GM18517 (cell line): ENCODE measurements around the gene PIGL.
A peak's percentile ranks its signal among the peaks of the same experiment; 100 is the strongest.
"Not testable (repeated sequence)": the region's sequence is repeated elsewhere in the genome, so short reads cannot be mapped to it uniquely, and the experiment has no call there.

ENCODE experiments used
- ATAC-seq: cut with Tn5 transposase; IDR thresholded peaks from one replicate; pipeline ENCODE4 v1.9.1; 2021; ENCODE audit warnings: mild to moderate bottlenecking, moderate library complexity; ENCODE audit not compliant: unreplicated experiment

The PIGL gene

DNA sequence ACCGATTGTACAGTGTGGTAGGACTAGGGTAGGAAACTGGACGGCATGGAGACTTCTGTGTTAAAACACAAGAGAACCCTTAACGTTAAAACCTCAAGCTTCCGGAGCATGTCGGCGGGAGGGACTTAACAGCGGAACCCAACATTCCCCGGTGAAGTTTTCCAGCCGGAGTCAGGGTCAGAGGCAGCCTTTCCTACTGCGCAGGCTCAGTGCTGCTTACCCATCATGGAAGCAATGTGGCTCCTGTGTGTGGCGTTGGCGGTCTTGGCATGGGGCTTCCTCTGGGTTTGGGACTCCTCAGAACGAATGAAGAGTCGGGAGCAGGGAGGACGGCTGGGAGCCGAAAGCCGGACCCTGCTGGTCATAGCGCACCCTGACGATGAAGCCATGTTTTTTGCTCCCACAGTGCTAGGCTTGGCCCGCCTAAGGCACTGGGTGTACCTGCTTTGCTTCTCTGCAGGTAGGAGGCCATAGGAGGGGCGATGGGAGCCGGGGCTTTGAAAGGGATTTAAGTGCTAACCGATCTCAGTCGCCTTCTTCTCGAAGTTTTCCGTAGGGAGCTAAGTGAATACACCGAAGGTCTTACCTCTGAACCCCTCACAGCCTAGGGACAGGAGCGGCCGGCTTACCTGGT is at the start of gene PIGL:
TSS of gene PIGL (plus strand) at position 209 of the 634 bp plus-strand sequence. CDS start at position 226, 17 bp downstream.
- ATAC-seq, result no peak

DNA sequence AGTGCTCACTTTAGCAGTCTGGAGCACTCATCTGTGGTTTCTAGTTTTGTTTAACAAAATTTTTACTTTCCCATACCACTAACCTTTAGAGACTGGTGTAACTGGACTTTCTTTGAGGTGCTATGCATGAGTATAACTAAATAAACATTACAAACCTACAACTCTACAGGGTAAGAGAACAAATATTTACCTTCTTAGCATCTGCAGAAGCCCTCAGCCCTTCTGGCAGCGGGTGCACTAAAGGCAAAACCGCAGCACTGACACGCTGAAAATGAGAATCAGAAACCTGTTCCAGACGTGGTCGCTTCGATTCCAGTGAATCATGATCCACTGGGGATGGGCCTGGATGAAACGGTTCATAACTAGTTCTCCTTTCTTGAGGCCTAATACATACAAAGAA is 45.4 kb upstream of the PIGL start:
- no peak for ATAC-seq

DNA sequence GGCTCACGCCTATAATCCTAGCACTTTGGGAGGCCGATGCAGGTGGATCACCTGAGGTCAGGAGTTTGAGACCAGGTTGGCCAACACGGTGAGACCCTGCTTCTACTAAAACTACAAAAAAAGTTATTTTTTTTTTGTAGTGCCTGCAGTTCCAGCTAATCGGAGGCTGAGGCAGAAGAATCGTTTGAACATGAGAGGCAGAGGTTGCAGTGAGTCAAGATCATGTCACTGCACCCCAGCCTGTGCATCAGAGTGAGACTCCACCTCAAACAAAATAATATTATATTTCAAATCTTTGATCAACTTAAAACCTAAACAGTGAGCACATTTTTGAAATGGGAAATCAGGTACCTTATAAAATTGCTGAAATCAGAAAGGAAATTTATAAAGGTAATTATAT is 38.2 kb upstream of the PIGL start:
- no peak for ATAC-seq

DNA sequence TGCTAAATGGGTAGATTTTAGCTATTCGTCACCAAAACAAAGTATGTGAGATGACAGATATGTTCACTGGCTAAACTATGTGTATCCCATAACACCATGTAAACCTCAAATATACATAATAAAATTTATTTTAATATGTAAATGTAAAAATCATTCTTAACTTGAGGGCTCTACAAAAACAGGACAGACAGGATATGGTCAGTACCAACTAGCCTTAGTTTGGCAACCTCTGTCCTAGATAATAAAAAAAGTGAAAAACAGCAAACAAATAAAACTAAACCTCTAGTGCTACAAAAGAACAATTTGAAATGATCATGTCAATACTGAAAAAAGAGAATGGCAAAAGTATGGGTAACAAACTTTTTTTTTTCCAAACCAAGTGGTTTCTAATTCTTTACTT is 35.4 kb upstream of the PIGL start:
- no peak for ATAC-seq

DNA sequence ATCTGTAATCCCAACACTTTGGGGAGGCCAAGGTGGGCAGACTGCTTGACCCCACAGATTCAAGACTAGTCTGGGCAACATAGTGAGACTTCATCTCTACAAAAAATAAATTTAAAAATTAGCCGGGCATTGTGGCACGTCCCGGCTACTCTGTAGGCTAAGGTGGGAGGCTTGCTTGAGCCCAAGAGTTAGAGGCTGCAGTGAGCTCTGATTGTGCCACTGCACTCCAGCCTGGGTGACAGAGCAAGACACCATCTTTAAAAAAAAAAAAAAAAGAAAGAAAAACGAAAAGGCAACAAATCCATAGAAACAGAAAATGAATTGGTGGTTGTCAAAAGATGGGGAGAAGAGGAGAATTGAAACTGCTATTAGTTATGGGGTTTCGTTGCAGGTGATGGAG is 29.4 kb upstream of the PIGL start:
- no peak for ATAC-seq

DNA sequence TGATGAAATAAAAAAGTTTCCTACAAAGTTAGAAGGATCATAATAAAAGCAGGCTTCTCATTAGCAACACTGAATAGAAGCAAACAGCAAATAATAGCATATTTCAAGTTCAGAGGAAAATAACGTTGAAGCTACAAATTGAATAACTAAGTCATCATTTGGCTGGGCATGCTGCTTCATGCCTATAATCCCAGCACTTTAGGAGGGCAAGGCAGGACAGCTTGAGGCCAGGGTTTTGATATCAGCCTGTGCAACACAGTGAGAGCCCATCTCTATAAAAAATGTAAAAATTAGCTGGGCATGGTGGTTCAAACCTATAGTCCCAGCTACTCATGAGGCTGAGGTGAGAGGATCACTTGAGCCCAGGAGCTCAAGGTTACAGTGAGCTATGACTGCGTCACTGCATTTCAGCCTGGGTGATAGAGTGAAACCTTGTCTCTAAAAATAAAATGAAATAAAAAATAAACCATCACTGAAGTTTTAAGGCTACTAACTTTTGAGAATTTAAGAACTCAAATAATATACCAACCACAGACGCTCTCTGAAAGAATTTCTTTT is 27.1 kb upstream of the PIGL start:
- ATAC-seq, result no peak

DNA sequence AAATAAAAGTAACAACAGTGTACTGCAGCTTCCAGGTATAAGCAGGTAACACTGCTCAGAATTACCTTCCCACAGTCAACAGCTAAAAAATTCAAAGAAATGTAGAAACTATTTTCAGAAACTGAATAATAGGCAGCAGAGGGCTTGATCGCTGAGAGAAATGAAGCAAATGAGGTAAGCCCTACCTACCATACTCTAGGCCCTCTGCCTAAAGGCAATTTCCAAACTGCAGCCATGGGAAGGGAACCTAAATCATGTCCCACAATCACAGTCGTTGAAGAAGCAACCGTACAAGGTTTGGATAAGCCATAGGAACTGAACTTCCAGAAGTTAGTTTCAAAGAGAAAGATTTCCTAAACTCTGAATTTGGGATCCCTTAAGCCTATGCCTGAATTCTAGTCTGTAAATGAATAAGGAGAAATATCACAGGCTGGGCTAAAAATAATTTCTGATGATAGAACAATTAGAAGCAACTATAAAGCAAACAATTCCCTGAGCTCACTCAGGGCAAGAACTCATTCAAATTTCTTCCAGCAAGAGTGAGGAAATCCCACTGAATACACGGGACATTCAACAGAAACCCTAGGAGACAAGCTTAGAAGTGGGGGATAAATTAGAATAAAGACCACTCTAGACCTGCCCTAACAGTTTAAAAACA is 26.2 kb upstream of the PIGL start:
- ATAC-seq, result no peak

DNA sequence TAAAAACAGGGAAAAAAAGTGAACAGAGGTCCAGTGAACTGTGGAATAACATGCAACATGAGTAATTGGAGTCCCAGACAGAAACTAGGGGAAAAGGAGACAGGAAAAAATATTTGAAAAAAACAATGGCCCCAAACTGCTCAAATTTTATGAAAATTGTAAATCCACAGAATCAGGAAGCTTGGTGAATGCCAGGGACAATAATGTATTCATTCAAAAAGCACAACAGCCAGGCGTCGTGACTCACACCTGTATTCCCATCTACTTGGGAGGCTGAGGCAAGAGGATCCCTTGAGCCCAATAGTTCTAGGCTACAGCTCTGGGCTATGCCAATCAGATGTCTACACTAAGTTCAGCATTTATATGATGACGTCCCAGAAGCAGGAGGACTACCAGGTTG is 25.4 kb upstream of the PIGL start:
- no peak for ATAC-seq

DNA sequence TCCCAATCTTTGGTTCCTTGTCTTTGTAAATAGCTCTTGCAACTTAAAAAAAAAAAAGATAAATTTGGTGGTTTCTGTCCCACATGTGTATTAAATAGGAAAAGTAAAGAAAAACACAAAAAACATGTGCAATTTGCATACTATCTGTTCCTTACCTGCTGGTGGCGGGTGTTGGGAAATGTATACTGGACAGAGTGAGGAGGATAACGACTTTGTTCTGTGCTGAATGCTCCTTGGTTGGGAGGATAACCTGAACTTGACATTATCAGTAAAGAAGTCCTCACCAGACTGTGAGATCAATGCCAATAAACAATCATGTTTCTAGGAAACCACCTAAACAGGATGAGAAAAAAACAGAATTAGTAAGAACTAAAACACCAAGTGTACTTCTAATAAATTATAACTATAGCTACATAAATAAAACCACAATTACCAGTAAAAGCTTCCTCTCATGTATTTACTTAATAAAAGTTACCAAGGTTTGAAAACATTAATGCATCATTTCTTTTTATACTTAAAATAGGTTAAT is 22.6 kb upstream of the PIGL start:
- not testable (repeated sequence) for ATAC-seq

DNA sequence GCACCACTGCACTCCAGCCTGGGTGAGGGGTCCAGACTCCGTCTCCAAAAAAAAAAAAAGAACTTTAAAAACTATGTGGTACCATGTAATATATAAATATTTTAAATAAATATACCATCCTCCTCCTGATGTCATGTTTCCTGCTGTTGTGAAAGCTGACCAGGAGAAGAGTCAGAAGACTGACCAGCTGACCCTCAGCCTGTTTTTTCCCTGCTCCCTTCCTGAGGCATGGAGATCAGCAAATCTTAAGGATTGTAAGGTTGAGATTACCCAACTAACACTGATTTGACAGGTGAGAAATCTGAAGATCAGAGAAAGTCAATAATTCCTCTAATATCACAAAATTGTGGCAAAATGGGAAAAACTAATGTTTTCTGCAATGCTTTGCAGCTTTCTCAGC is 19.7 kb upstream of the PIGL start:
- ATAC-seq, result no peak

DNA sequence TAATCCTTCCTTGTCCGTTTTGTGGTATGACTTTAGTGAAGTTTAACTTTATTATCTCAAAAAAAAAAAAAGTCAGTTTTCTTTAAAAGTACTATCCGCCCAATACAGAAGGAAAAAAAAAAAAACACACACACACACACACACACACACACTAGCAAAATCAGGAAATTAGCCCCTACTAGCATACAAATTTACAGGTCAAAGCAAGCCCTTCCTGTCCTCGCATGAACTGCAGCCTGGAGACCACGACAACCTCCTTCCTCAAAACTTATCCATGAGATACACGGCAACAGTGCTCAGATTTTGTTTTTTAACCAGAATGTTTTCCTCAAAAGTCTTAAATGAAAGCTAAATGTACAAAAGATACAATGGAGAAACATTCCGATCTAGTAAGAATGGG is 17.9 kb upstream of the PIGL start:
- no peak for ATAC-seq

DNA sequence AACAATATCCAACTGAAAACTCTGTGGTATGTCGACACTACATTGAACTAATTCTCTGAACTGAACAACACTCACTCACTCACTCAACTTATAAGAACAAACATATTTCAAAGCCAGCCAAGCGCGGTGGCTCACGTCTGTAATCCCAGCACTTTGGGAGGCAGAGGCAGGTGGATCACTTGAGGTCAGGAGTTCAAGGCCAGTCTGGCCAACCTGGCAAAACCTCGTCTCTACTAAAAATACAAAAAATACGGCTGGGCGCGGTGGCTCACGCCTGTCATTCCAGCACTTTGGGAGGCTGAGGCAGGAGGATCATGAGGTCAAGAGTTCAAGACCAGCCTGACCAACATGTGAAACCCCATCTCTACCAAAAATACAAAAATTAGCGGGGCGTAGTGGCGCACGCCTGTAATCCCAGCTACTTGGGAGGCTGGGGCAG is 15.3 kb upstream of the PIGL start:
- ATAC-seq, result not testable (repeated sequence)

DNA sequence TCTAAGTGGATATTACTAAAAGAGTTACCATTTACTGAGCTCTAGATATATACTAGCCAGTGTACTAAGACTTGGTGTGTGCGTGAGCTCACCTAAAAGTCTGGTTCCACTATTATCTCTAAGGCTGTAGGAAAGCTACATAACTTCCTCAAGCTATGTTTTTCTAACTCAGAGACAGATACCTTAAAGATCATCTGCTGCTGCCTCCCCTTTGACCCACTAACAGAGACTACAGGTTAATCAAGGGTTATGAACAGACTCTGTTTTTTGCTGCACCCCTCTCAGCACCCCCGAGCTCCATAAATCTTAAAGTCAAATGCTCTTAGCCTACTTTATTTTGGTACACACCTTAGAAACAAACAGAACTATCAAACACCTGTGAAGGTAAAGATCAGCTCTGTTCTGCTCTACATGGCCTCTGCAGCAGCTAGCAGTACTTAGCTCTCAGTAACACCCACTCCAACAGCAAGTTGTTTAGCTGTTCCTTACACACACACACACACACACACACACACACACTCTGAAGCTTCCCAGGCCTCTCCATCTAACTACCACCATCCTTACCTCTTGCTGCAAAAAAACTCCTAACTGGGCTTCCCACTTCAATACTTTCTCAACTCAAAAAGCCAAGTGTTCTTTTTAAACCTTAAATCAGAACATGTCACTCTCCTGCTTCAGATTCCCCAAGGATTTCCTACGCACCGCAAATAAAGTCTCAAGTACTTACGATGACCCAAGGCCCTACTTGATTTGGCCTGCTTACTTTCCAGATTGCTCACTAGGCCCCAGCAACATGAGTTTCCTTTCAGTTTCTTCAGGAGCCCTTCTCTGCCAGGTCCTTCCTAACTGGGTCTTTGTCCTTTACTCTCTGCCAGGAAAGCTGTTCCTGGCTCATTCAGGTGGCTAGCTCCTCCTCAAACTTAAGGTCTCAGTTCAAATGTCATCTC is 14.2 kb upstream of the PIGL start:
- ATAC-seq, result not testable (repeated sequence)

DNA sequence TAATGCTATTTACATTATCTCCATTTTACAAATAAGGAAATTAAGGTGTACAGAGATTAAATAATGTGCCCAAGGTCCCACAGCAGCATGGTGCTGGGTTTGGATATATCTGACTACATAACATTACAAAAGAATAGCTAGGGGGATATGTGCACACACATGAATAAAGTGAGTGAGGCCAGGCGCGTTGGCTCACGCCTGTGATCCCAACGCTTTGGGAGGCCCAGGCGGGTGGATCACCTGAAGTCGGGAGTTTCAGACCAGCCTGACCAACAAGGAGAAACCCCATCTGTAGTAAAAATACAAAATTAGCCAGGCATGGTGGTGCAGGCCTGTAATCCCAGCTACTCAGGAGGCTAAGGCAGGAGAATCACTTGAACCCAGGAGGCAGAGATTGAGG is 12.2 kb upstream of the PIGL start:
- ATAC-seq, result not testable (repeated sequence)

DNA sequence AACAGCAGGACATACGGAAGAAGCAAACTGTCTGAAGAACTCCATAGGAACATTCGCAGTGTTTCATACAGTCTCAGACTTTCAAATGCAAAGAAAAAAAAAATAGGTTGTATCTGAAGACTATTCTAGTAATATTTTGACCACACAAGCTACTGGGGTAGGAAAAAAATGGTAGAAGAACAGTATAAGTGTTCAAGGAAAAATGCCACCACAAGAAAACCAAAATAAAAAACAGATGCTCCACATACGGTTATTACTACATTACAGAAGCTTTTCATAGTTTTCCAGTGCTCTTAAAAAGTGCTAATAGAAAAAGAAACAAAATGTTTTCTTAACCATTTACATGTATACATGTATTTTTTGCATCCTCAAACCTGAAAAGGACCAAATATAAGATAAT is 5.4 kb upstream of the PIGL start:
- ATAC-seq, result no peak

DNA sequence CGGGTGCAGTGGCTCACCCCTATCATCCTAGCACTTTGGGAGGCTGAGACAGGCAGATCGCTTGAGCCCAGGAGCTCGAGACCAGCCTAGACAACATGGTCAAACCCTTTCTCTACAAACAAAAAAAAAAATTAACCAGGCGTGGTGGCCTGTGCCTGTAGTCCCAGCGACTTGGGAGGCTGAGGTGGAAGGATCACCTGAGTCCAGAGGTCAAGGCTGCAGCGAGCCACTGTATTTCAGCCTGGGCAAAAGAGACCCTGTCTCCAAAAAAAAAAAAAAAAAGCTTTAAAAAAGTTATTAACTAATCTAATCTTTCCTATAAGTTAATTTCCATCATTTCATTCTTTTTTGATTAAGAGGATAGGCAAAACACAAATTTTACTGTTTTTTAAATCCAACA is 4.2 kb upstream of the PIGL start:
- ATAC-seq, result no peak

DNA sequence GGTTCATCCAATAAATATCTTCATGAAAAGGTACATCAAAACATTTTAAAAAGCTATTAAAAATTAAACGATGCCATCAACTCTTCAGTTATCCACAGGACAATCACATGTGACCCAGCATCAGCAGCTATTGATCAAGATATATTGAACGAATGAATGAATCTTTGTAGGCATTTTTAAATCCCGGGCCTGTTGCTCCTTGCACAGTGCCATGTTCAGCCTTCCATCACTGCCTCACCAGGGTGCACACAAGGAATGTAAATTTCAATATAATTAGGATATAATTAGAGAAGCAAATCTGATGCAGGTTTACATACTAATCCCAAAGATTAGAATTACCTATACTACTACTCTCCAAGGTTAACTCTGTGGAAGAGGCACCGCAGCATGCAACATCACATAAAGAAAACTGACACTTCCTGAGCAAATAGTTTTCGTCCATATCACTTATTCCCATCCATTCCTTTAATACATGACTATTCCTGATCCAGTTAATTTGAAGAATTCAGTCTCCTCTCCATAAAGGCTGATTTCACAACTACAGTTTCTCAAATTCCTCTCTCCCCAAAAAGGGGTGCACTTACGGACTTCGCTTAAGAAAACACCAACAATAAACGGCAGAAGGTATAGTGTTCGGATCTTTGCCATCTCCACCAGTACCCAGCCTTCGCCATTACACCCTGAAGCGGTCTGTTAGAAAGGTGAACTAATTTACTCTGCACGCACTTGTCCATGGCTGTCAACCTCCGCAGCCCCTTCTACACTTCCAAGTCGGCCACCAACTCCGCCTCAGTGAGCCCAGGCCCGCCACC is 2.6 kb upstream of the PIGL start:
- ATAC-seq, result no peak

DNA sequence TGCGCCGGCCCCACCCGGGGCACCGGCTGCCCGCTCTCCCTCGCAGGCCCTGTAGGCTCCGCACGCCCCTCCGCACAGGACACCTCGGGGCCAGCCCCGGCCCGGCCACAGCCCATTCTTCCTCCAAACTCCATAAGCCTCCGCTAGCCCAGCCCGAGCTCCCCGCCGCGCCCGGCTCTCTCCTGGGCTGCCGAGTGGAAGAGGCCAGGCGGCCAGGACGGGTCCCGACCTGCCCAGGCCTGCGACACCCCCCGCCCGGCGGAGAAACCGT is 2.1 kb upstream of the PIGL start:
- ATAC-seq, result peak; percentile 48

DNA sequence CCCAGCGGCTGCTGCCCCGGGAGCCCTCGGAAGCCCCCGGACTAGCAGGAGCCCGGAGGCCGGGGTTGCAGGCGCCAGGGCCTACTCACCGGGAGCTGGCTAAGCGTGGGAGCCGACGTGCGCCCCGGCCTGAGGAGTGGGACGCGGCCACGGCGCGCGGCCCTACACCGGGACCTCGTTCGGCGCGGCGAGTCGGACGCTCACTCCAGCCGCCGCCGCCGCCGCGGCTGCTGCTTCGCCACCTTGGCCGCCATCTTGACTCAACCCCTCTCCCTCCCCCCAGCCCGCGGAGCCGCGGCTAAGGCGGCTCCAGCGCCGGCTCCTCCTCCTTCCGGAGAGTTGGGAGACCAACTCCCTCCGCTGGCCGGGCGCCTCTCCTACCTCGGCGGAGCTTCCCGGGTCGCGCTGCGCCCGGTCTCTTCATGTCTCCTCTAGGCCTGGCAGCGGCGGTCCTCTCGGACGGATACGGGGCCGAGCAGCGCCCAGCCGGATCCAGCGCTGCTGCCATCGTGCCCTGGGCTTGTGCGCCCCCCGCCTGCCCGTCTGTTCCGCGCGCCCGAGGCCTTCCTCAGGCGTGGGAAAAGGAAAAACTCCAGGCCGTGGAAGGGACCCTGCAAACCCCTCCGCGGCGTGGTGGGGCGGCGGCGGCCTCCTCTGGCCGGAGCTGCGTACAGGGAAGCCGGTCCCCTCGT is 1.6 kb upstream of the PIGL start, which contains the start of gene NCOR1:
TSS of gene NCOR1 (minus strand) at position 262 of the 692 bp plus-strand sequence. CDS start 20,965 bp downstream, outside the sequence.
- ATAC-seq, result peak; percentile 59

DNA sequence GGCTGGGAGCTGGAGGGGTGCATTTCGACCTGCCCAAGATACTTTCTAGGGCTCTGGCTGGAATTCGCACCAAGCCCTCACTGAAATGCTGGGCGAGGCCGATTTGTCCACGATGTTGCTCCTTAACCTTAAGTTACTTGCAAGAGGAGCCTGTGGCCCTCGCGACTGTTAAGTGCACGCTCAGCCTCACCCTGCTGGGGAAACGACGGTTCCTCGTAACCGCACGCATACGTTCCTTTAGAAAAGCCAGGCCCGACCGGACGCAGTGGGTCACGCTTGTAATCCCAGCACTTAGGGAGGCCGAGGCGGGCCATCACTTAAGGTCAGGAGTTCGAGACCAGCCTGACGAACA is 1.1 kb upstream of the PIGL start:
- peak; percentile 2 for ATAC-seq
